GM19455 (cell line): ENCODE results near the gene KRT9.
"Not testable (repeated sequence)": the region's sequence is repeated elsewhere in the genome, so short reads cannot be mapped to it uniquely, and the experiment has no call there.

Experiments used
- ATAC-seq: cut with Tn5 transposase; IDR thresholded peaks from one replicate; pipeline ENCODE4 v1.9.1; 2021; ENCODE audit not compliant: unreplicated experiment

Gene KRT9

GRCh38 chr17:41579484-41580243 is 7.8 kb upstream of the KRT9 start:
- ATAC-seq: no peak

GRCh38 chr17:41578971-41579370 is 7.1 kb upstream of the KRT9 start:
- no peak for ATAC-seq

DNA sequence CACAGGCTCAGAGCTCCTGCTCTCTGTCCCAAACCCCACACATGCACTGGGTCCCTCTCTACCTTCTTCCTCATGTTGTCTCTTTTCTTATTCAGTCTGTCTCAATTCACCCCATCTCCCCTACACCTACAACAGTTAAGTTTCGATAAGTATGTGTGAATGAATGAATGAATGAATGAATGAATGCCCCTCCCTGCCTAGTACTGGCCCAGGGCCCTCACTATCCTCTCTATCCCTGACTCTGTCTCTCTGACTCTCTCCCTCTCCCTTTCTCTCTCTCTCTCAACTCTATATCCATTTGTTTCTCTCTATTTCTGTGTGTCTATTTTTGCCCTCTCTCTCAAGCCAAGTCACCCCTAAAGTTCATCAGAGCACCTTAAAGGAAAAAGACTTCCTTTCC is 6.7 kb upstream of the KRT9 start:
- ATAC-seq: no peak

GRCh38 chr17:41576740-41577139 is 4.9 kb upstream of the KRT9 start:
- not testable (repeated sequence) for ATAC-seq

DNA sequence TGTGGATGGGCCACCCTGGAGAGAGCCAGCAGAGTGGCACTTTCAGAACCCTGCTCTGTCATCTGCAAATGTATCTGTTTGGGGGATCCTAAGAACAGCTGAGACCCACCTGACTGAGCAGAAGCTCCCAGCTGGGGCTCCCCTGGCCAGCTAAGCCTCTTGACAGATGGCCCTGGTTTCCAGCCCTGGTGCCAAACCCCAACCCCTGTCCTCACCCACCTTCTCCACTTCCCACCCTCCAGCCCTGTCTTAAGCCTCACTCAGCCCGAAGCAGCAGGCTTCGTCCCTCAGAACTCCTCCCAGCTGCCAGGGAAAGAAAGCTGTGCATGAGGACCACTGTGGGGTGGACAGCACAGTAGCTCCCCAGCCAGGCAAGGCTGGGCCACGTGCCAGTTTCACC is 3.5 kb upstream of the KRT9 start:
- no peak for ATAC-seq

DNA sequence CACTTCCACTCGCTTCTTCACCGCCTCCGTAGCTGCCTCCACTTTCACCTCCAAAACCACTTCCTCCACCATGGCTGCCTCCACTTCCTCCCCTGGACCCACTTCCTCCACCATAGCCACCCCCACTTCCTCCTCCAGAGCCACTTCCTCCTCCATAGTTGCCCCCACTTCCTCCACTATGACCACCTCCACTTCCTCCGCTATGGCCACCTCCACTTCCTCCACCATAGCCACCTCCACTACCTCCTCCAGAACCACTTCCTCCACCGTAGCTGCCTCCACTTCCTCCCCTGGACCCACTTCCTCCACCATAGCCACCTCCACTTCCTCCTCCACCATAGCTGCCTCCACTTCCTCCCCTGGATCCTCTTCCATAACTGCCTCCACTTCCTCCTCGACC is 4.5 kb downstream of the KRT9 start:
- no peak for ATAC-seq

DNA sequence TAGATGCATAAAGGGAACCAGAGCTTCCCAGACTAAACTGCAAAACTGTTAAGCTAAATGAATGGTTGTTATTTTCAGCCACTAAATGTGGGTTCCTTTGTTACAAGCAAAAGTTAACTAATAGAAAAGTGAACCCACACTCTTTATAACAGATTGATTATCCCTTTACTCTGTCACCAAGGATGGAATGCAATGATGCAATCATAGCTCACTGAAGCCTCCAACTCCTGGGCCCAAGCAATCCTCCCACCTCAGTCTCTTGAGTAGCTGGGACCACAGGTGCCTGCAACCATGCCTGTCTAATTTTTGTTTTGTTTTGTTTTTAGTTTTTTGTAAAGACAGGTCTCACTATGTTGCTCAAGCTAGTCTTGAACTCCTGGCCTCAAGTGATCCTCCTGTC is 6.5 kb downstream of the KRT9 start:
- no peak for ATAC-seq

- ATAC-seq: no peak
Measured at GRCh38 chr17:41563607-41564170, 8.2 kb downstream of the KRT9 start.

GRCh38 chr17:41561554-41561953 is 10.3 kb downstream of the KRT9 start:
- no peak for ATAC-seq

DNA sequence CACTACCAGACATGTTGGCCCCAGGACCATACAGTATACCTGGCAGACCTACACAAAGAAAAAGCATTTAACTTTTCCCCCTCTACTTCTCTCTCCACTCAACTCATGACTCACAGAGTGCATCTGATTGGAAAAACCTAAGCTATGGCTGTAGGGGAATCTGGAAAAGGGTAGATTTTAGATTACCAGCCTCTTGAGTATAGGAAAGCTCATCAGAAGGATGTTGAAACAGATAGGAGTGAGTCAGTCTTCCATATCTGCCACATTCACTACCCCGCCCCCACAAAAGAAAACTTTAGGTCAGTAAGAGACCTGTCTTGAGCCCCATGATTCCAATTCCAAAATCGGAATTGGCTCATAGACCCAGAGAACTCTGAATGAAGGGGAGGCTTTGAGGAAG is 12.3 kb downstream of the KRT9 start:
- ATAC-seq: no peak

DNA sequence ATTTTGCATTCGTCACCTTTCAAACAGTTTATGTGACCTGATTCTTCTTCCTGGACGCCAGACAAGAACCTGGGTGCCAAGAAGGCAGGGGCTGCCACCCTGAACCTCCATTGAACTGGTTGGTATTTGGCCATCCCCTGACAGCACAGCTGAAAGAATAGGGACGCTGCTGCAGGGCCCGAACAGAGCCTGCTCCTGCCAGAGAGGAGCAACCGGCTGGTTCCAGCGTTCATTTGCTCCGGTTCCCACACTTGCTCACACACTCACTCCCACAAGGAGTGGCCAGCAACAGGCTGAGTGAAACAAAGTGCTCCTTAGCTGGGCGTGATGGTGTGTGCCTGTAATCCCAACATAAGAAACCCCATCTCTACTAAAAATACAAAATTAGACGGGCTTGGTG is 14.9 kb downstream of the KRT9 start:
- no peak for ATAC-seq

DNA sequence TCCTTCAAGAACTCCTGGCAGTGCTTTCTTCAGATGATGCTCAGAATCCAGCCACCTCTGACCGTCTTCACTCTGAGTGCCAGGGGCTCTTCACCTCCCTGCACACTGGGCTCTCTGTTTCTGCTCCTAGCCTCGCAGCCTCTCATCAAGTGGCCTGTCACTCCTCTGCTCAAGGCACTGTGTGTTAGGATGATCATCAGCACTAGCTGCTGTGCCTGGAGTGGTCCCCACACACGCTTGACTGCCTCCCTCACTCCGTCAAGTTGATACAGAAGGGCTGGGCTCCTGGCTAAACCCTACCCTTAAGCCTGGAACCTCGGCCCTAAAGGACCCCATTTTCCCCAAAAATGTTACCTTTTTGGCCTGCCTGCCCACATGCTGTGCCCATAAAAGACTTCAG is 15.6 kb downstream of the KRT9 start:
- no peak for ATAC-seq

- no peak for ATAC-seq
Measured at GRCh38 chr17:41555105-41555887, 16.6 kb downstream of the KRT9 start.

DNA sequence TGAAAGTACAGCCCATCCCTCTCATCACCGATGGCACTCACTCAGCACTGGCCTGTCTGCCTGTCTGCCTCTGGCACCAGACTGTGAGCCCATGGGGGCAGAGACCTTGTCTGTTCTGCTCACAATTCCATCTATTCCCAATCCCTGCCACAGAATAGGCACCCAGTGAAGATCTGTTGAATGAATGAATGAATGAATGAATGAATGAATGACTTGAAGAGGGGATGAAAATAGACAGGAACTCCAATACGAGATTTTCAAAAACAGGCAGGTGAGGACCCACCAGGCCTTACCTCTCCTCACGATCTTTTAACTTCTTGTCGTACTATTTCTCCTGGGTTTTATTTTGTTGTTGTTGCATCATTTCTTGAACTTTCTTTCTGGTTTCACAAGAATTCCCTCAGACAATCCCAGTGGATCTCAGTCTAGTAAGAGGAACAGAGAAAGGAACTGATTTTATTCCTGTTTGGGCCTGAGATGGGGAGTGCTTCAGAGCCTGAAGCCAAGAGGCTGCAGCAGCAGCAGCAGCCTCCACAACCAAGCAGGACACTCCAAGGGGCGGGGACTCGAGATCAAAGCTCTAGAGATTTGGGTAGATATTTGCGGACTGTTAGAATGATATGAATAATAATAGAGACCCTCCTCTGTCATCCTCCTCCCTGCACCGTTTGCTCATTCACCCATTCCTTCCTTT is 17.7 kb downstream of the KRT9 start:
- no peak for ATAC-seq

DNA sequence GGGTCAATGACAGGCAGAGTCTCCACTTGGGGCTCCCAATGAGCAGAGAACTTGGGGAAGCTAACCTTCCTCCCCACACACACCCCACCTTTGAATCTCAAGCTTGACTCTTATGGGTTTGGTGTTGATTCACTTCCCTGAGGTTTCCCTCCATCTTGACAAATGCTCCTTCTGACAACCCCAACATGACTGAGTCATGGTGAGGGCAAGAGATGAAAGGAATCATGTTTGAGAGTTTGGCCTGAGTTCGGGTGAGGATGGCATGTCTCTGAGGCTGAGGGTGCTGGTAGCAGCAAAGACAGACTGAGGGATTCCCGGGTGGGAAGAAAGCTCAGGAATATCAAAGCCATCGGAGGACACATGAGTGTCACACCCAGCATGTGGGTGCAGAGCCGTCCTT is 18.7 kb downstream of the KRT9 start:
- ATAC-seq: no peak

- ATAC-seq: no peak
Measured at GRCh38 chr17:41552455-41552854, 19.4 kb downstream of the KRT9 start.

GRCh38 chr17:41551365-41551764 is 20.5 kb downstream of the KRT9 start:
- ATAC-seq: no peak

GRCh38 chr17:41549596-41550039 is 22.2 kb downstream of the KRT9 start:
- no peak for ATAC-seq

GRCh38 chr17:41548844-41549595 is 22.8 kb downstream of the KRT9 start:
- peak; percentile 63 for ATAC-seq

GRCh38 chr17:41547921-41548843 is 23.7 kb downstream of the KRT9 start:
- no peak for ATAC-seq
